Fibroblast of lung (primary cell): ENCODE results near the gene GPC6.

ENCODE experiments used
- CTCF ChIP-seq, 2 donors: IDR thresholded peaks in 1 of 2; conservative IDR thresholded peaks in 1 of 2; 1 replicate in 1 of 2; 2 replicates in 1 of 2; pipeline ENCODE4 v1.5.1; 2011 to 2012; ENCODE audit warnings: low read length in 2 of 2, control low read depth in 1 of 2, inconsistent platforms in 1 of 2, low read depth in 1 of 2, mild to moderate bottlenecking in 1 of 2
- EZH2 ChIP-seq: IDR thresholded peaks from 2 replicates; pipeline ENCODE4 v1.5.1; 2012; ENCODE audit warnings: low read length, control low read depth, mild to moderate bottlenecking; ENCODE audit errors: missing control alignments

GRCh38 chr13:94455414-94455813 is 1228.8 kb downstream of the GPC6 start:
- TF ChIP-seq CTCF (conservative IDR thresholded peaks at IDR 0.05 in 1 of 2, IDR thresholded peaks at IDR 0.05 in 1 of 2; ENCODE audit: low read depth in 1 of 2, low read length in 2 of 2) (no peak), EZH2 (no peak)
